GM21367 (cell line): ENCODE data around the gene LEO1.

ENCODE experiments used
- ATAC-seq: cut with Tn5 transposase; IDR thresholded peaks from one replicate; pipeline ENCODE4 v1.9.1; 2021; ENCODE audit not compliant: unreplicated experiment

Gene LEO1

DNA sequence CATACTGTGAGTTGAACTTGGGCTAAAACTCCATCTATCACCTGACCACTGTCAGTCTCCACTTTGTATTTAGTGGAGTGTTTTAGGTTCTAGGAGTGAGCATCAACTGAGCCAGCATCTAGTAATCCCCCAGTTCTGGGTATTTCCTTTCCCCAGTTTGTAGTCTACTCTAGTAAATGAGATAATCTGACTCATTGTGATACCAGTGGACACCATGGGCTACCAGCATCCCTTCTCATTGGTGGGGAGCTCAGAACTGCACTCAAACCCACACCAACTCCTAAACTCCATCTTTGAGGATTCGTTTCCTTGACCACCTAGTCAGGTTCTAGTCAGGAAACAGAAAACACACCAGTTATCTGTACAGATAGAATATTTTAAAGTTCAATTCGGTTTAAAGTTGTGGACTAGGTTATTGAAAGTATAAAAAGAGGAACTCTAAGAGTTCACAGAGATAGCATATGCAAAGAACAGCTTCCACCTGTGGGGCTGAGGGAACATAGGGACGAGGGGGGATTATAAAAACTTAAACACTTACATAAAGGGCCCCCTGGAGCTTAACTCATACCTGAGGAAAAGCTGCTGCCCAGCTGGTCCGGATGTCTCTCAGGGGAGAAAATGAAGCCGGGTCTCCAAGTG lies 36.0 kb downstream of the LEO1 start:
- peak; percentile 74 for ATAC-seq

DNA sequence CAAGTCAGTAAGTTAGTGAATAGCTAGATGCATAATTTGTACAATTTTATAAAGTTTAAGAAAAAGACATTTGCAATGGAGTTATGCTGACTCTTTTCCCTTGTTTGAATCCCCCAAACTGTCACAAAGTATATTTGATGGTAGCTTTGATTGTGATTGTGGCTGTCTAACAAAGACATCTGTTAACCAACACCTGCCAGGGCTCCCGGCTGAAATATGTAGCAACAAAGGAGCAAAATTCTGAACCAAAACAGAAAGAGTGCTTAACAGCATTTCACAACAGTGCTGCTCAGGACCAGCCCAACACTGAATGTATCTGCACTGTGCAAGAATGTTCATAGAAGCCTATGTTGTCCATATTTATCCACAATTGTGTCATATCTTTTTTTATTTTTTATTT lies 39.4 kb downstream of the LEO1 start:
- ATAC-seq, result no peak

DNA sequence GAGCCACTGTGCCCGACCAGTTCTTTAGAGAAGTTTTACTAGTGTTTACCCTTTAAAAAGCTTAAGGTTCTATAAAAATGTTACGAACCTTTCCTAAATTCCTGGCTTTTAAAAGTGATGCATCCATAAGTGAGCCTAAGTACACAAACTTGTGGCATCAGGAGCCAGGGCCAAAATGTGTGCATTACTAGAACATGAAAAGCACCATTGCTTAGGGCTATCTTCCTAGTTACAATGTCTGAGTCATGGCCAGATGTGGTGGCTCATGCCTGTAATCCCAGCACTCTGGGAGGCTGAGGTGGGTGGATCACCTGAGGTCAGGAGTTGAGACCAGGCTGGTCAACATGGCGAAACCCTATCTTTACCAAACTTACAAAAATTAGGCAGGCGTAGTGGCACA lies 39.9 kb downstream of the LEO1 start:
- ATAC-seq, result no peak

DNA sequence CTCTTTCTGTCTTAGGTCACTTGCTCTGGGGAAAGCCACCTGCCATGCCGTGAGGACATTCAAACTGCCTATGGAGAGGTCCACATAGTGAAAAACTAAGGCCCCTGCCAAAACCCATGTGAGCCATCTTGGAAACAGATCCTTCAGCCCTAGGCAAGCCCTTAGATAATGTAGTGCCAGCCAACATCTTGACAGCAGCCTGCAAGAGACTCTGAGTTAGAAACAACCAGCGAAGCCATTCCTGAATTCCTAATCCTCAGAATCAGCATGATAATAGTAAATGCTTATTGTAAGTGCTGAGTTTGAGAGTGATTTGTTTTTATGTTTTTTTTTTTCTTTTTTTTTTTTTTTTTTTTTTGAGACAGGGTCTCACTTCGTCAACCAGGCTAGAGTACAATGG lies 40.6 kb downstream of the LEO1 start:
- no peak for ATAC-seq

DNA sequence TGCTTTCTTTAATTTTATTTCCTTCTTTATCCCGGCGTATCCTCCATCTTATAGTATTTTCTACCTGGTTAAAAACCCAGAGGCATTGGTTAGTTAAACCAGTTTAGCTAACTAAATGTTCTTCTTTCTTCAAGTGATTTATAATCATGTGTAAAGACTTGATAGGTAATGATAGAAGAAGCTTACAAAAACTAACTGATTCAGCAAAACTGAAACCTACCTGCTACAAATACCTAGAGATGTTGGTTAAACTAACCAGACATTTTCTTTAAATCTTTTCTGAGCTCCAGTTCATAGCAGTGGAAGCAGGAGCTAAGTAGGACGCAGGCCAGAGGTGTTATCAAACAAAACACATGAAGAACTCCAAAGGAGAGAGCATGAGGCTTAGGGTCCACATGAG lies 44.8 kb downstream of the LEO1 start:
- no peak for ATAC-seq

DNA sequence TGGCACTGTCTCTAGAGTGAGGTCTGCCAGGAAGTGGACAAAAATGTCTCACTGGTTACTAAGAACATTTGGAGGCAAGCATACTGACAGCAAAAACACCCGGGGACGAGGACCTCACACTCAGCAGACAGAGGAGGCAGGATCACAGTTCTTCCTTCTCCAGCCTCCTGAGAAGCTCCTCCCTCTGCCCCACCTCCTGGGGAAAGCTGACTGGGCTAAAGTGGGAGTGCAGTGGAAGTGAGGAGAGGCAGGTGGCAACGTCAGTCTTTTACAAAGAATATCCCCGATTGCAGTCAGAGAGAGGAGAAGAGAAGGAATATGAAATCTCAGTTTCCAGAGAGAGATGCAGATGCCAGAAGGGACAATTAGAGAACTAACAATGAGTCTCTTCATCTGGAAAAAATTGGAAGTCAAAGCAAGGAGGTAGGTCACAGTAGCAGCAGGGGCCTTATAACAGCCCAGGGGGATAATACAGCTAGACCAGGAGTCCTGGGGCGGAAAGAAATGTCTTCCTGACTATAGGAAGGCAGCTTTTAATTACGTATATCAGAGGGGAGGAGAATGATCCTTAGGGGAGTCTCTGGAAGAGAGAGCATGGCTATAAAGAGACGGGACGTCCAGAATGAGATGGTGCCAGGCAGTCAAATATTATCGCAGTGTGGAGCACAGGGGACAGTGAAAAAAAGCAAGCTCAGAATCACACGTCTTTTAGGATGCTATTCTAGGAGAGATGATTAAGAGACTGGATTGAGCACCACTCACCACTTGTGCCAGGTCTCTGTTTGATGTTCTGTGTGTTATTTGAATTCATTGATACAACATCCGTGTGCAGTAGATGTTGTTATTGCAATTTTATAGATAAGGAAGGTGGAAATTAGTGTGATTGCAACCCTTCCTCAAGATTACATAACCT lies 47.2 kb downstream of the LEO1 start:
- no peak for ATAC-seq

DNA sequence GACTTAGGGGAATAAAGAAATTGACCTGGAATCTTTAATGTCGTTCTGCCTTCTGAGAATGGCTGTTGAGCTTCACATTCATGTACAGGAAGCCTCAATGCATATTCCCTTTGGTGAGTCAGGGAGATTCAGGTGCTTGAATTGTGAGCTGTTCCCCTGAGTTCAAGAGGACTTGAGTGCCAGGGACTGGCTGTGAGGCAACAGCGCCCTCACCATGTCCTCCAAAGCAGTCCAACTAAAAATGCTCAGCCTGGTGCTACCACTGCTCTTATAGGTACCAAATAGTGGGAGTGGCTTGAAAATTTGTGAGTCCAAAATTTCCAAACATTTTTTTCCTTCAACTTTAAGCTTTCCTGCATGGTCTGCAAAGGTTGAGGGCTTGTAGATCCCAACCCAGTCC lies 54.1 kb downstream of the LEO1 start:
- no peak for ATAC-seq

DNA sequence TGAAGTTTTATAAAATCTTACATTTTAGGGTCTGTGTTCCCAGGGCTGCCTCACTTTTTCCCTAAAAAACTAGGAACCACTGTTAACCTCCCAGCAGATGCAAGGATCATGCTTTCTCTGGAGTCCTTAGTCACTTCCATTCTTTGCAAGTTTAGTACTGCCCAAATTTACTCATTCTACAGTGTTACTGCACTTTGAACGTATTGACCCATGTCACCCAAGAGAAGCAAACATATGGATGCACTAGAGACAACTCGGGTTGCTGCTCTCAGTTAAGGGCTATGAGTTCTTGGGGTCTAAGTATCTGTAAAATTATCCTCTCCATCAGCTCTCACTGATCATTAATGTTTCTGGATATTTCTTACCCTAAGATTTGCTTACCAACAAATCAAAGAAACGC lies 59.0 kb downstream of the LEO1 start:
- no peak for ATAC-seq

DNA sequence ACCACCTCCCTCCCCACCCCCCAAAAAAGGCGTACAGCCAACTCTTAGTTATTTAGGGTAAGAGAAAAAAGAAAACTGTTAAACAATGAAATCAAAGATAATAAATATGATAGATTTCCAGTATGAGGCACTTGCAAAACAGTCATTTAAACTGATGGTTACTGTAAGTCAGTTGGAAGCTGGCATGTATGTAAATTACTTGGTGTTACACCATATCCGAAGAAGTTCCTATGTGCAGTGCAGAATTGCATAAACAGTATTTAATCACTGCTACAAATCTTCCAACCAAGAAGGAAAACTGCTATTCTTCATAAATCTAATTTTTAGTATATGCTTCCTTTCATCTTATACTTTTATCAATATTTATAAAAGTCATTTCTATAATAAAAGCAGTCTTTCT lies 62.0 kb downstream of the LEO1 start:
- ATAC-seq, result no peak

DNA sequence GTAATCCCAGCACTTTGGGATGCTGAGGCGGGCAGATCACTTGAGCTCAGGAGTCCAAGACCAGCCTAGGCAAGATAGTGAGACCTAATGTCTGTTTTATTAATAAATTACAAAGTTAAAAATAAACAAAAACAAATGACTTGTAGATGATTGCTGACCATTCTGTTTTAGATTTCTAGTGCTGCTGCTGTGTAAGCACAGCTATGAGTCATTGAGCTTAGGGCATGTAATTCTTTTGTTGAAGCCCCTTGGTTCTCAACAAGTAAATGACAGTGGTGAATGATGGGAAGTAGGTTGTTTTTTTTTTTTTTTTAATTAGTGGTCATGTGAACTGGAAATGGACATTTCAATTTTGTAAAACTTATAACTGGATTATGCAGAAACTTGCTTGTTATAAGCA lies 63.3 kb downstream of the LEO1 start:
- ATAC-seq, result no peak

DNA sequence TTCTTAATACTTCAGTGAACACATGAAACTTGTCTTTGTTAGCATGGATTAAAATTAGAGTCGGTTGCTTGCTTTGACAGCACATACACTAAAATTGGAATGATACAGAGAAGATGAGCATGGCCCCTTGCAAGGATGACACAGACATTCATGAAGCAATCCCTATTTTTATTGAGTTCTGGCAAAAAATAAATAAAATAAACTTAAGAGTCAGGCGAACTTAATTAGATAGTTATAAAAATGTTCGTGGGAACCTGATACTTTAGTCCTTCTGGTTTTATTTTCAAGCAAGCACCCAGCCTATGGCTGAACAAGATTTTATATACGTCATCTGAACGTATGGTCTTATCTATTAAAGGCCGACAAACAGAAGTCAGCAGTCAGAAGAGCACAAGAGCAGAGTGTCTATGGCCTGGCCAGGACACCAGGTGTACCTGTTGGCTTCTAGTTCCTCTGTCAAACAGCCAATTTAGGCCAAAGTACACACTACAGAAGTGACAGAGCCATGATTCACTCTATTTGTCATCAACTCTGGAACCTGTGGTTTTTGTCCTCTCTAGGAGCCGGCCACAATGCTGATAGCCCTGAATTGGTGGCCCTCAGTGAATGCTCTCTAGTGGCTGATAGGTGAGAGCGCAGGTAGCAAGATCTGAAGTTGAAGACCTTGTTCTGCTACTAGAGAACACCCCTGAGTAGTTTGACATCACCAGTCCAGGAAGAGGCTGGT lies 64.3 kb downstream of the LEO1 start:
- ATAC-seq, result no peak

DNA sequence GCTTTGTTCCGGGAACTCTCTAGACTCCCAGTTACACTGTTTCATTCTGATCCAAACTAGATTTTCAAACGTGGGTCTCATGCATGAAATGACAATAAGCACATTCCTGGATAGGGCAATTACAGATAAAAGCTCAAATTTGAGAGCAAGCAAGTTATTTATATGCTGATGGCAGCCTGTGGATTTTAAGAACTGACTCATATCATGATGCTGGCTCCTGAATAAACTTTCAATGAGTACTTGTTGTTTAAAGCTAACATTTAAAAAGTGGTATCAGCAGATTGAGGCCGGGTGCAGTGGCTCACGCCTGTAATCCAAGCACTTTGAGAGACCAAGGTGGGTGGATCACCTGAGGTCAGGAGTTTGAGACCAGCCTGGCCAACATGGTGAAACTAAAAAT lies 66.6 kb downstream of the LEO1 start:
- ATAC-seq, result no peak

DNA sequence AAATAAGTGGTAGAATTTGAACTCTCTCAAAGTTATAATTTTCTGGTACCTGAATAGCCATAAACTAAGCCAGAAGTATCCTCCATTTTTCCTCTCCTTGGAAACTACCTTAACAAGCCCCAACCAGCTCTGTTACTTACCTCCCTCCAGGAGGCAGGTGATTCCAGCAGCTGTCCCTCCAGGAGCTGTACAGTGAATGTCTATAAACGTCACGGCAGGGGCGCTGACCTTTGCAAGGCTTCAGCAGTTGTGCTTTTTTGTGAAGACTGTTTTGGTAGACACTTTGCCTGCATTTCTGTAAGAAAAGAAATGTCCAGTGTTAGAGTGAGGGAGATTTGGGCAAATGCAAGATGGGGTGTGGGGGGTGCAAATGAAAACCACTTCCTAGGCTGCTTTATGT lies 67.2 kb downstream of the LEO1 start:
- no peak for ATAC-seq

DNA sequence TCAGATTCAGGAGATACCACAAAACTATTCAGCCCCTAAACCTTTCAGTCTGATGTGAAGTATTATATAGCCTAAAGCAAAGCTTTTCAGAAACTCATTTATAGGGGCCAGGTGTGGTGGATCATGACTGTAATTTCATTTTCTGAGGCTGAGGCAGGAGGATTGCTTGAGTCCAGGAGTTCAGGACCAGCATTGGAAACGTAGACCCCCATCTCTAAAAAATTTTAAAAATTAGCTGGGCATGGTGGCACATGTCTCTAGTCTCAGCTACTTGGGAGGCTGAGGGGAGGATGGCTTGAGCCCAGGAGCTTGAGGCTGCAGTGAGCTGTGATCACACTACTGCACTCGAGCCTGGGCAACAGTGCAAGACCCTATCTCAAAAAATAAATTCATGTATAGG lies 82.1 kb downstream of the LEO1 start:
- no peak for ATAC-seq

DNA sequence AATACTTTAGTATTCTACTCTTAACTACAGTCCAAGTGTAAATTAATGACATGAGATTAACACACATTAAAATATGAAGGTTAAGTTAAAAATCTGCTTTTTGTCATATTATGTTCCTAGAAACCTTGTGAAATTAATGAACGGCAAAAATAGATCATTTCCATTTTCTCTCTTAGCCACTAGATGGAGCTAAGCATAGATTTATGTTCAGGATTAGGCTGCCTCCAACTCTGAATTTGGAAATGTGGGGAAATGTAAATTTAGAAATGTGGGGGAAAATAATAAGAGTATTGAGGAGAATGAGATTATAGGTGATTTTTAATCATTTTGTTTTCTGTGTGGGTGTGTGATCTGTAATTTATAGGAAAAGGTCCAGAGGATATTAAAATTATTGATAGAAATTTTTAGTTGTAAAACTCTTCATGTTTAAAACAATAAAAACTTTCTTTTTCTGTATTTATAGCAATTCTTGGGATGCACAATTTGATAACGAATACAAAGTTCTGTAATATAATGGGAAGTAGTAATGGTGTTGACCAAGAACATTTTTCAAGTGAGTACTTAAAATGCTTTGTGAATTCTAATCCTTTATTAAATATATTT lies 82.9 kb downstream of the LEO1 start:
- no peak for ATAC-seq
